ENCODE data around the gene STPG2.

DNA sequence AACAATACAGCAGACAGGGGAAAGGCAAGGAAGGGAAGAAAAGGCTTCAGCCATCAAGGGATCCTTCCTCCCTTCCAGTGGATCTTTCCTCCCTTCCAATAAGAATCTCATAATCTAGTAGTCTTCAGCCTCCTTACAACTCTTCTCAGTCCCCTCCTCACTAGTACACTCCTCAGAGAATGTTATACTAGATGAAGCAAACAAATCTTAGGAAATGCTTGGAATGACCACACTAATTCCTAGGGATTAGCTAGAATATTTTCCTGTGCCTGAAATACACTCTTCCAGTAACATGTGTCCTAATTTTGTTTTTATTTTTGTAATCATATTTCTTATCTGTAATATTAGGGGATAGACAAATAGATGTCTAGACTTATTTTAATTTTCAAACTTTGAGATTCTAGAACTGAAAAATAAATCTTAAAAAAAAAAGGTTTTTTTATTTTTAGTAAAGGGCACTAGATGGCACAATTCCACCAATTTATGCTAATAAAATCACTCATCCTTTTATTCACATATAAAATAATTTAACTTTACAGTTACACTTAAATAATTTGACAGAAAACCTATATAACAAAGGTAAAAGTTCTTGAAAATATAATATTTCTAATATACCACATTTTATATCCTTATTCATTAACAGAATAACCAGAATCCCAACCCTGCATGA lies 7.0 kb upstream of the STPG2 start:
- TF ChIP-seq EP300 (IDR thresholded peaks at IDR 0.05) (no peak), POLR2A (IDR thresholded peaks at IDR 0.05) (no peak)
- TF ChIP-seq, protein P1, sequence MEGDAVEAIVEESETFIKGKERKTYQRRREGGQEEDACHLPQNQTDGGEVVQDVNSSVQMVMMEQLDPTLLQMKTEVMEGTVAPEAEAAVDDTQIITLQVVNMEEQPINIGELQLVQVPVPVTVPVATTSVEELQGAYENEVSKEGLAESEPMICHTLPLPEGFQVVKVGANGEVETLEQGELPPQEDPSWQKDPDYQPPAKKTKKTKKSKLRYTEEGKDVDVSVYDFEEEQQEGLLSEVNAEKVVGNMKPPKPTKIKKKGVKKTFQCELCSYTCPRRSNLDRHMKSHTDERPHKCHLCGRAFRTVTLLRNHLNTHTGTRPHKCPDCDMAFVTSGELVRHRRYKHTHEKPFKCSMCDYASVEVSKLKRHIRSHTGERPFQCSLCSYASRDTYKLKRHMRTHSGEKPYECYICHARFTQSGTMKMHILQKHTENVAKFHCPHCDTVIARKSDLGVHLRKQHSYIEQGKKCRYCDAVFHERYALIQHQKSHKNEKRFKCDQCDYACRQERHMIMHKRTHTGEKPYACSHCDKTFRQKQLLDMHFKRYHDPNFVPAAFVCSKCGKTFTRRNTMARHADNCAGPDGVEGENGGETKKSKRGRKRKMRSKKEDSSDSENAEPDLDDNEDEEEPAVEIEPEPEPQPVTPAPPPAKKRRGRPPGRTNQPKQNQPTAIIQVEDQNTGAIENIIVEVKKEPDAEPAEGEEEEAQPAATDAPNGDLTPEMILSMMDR (IDR thresholded peaks at IDR 0.05), result no peak

Data from ovary (tissue), 3 donors.